Activated naive CD8-positive, alpha-beta T cell (primary cell): ENCODE data around the gene TNK2.

ENCODE experiments used
- H3K27ac Mint-ChIP-seq: one replicate; pipeline ENCODE4 v1.8.0; 2021; ENCODE audit warnings: mixed read lengths
- H3K27me3 Mint-ChIP-seq: one replicate; pipeline ENCODE4 v1.8.0; 2021; ENCODE audit warnings: mixed read lengths
- H3K36me3 Mint-ChIP-seq: one replicate; pipeline ENCODE4 v1.8.0; 2021; ENCODE audit warnings: mixed read lengths
- H3K4me1 Mint-ChIP-seq: one replicate; pipeline ENCODE4 v1.8.0; 2021; ENCODE audit warnings: low read depth, mixed read lengths
- H3K4me3 Mint-ChIP-seq: one replicate; pipeline ENCODE4 v1.8.0; 2021; ENCODE audit warnings: mild to moderate bottlenecking, mixed read lengths
- H3K9me3 Mint-ChIP-seq: one replicate; pipeline ENCODE4 v1.8.0; 2021; ENCODE audit warnings: low read depth, mixed read lengths

The TNK2 gene

DNA sequence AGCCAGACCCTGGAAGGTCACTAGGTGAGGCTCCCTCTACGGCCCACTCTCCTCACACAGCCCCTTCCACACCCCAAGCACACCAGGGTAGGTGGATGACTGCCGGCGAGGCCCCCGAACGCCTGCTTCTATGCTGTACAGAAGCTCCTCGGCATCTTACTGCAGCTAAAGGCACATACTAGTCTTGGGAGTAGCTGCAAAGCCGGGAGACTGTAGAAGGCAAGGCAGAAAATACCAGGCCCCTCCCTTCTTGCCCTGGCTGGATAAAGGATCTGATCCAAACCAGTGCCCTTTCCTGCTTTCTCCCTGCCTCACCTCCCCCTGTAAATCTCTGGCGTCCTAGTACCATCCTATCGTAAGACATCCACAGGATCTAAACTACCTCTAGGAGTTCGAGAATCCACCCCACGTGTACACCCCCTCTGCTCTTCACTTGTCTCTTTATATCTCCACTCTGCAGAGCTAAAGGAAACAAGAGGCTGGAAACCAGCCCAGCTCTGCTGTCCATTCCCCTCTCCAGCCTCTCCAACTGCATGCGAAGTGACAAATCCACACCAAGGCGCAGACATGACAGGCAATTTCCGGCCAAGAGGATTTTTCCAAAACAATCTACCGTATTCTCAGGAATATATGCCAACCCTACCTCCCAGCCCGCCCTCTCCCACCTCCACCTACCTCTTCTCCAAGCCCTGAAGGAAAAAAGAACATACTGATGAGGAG lies 11.8 kb downstream of the TNK2 start:
- Mint-ChIP-seq H3K27me3 (no peaks in the 10 kb centered on the region), H3K27ac (peak overlapping the region; percentile 89), H3K36me3 (no peaks in the 10 kb centered on the region), H3K4me3 (peak overlapping the region; percentile 81), H3K4me1 (peaks cover 56% of the 10 kb centered on the region), H3K9me3 (no peaks in the 10 kb centered on the region)

DNA sequence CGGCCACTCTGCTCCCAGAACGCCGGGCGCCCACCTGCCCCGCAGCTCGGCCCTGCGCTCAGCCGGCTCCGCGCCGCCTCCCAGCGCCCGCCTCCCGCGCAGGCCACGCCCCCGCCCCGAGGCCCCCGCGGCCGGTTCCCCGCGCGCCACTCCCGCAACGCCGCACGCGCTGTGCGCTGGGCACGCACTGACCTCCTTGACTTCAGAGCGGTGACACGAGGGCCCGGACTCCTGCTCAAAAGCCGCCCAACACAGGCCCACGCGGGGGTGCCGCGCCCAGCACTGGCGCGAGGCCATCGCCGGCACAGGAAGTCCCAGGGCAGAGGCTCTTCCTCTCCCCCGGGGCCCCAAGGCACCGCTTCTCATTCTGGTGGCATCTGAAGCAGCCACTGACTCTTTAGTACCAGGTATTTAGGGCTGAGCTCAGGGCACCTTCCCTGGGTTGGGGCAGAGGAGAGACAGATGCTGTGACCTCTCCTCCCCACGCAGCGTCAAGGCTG lies 12.4 kb downstream of the TNK2 start:
- no peaks in the 10 kb centered on the region for H3K27me3 Mint-ChIP-seq
- H3K4me3 Mint-ChIP-seq = peak overlapping the region; percentile 81
- H3K9me3 Mint-ChIP-seq = no peaks in the 10 kb centered on the region
- H3K36me3 Mint-ChIP-seq = no peaks in the 10 kb centered on the region
- peak overlapping the region; percentile 89 for H3K27ac Mint-ChIP-seq
- H3K4me1 Mint-ChIP-seq = peaks cover 50% of the 10 kb centered on the region

DNA sequence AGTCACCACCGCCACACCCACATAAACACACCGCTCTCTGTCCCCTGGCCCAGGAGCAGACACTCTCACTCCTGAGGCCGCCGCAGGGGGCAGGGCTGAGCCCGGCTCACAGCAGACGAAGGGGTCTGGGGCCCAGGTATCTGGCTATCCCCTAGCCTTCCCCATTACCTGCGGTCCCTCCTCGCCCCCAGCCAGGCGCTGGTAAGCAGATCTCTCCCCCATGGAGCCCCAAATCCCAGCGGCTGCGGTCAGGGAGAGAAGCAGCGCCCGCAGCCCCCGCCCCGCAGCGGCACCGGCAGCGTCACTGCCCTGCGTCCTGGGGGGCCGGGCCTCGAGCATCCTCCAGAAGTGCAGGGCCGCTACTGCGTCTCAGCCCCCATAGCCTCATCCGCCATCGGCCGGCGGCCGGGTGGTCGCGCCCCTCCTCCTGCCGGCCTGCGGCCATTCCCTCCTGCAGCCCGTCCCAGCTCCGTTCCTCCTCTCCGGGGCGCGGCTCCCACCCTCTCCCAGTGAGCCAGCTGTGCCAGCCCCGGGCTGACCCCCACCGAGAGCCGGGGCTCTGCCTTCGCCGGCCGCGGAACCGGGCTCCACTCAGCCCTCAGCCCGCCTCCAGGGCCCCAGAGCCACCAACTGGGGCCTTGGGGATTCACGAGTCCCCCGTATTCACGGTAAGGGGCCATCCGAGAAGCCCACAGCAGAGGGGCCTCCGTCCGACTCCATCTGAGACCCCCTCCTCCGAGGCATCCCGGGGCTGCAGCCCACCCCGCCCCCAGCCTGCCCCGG lies 13.1 kb downstream of the TNK2 start:
- Mint-ChIP-seq H3K27me3 (no peaks in the 10 kb centered on the region), H3K27ac (peak overlapping the region; percentile 90), H3K4me3 (peak overlapping the region; percentile 94)

DNA sequence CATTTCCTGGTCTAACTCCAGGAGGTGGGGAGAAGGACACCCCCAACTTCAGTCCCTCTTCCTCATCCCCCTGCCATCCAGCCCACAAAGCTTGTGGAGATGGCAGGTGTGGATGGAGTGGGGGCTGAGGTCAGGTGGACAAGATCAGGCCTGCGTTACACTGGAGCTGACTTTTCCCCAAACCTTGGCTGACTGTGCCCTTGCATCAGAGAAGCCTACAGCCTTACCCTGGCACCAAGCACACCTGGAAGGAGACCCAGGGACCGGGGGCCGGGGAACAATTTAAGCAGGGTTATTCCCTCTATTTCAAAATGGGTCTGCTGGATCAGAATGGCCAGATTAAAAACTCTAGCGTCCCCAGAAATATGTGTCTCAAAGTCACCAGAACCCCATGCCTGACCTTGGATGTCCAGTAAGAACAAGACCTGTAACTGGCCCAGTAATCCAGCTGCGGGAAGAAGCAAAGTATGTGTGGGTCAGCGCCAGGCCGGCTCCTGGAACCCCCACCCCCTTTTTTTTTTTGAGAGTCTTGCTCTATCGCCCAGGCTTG lies 14.4 kb downstream of the TNK2 start:
- Mint-ChIP-seq H3K4me3 (peak overlapping the region; percentile 42), H3K27ac (no peak overlapping the region)

More for the DNA sequence above, 13.1 kb downstream of the TNK2 start:
- Mint-ChIP-seq H3K9me3 (no peaks in the 10 kb centered on the region), H3K36me3 (no peaks in the 10 kb centered on the region), H3K4me1 (peaks cover 44% of the 10 kb centered on the region)

DNA sequence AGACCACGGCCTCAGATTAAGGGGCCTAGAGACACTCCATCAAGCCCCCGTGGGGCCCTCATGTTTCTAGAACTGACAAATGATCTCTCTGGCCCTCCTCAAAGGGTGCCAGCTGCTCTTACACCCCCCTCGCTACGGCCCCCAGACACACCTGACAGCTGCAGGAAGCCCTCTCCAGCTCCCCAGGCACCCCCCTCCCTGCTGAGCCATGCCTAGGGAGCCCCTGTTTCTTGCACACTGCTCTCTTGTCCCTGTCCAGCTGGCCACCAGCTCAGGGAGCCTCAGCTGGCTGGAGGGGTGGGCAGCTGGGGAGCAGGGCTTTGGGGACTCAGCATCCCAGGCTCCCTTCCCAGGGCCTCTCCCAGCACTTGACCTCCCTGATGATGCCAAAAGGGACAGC lies 14.8 kb downstream of the TNK2 start:
- Mint-ChIP-seq H3K4me1 (peaks cover 37% of the 10 kb centered on the region), H3K9me3 (no peaks in the 10 kb centered on the region), H3K27me3 (no peaks in the 10 kb centered on the region), H3K36me3 (no peaks in the 10 kb centered on the region), H3K4me3 (no peak overlapping the region), H3K27ac (no peak overlapping the region)

More for the DNA sequence above, 14.4 kb downstream of the TNK2 start:
- Mint-ChIP-seq H3K4me1 (peaks cover 38% of the 10 kb centered on the region), H3K9me3 (no peaks in the 10 kb centered on the region), H3K36me3 (no peaks in the 10 kb centered on the region), H3K27me3 (no peaks in the 10 kb centered on the region)

DNA sequence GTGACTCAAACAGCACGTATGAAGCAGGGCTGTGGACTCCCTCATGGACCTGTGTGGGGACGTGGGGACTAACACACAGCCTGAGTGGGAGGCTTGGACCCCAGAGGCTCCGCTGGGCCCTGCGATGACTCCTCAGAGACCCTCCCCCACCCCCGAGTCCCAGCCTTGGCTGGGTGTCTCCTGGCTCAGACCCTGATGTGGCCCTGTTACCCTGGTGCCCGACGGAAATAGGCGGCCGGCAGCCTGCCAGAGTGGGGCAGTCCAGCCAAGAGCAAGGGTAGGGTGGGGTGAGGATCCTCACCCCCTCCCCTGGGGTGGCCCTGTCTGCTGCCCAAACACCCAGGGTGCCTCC lies 15.3 kb downstream of the TNK2 start:
- H3K27me3 Mint-ChIP-seq = no peaks in the 10 kb centered on the region
- no peak overlapping the region for H3K27ac Mint-ChIP-seq
- peaks cover 32% of the 10 kb centered on the region for H3K4me1 Mint-ChIP-seq
- no peaks in the 10 kb centered on the region for H3K36me3 Mint-ChIP-seq
- H3K9me3 Mint-ChIP-seq = no peaks in the 10 kb centered on the region
- no peak overlapping the region for H3K4me3 Mint-ChIP-seq

DNA sequence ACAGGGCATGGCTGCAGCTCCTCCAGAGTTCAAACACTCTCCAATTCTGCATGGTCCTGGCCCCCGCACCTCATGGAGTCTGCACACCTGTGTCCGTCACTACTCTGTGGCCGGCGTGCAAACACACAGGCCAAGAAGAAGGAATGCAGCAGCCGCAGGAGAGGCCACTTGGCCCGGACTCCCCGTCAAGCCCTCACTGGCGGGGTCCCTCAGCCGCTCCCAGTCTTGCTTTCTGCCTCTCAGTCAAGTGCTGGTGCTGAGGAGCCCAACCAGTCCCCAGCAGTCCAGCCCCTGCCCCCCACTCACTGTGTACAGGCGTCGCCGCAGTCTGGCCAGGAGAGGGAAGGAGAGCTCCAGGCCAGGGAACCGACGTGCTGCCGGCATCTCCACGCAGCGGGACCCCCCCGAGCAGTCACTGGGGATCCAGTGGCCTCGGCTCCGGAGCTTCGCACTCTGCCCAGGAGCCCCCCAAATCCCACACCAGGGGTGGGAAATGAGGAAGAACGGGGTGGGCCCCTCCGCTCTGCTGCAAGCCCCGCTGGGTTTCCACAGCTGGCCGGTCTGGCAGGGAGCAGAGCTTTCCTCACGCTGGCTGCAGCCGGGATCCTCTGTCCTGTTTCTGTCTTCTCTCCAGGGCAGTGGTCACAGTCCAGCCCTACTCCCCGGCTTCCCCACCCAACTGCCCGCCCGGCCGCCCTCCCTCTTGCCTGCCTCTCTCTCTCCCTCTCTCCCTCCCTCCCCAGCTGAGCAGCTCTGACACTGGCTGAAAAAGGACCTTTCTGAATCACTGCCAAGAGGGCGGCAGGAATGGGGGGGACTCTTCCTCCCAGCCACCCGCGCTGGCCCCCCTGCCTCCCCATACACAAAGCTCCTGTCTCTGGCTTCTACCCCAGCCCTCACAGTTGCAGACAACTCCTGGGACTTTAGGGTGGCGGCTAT lies 16.0 kb downstream of the TNK2 start:
- no peaks in the 10 kb centered on the region for H3K27me3 Mint-ChIP-seq
- no peaks in the 10 kb centered on the region for H3K9me3 Mint-ChIP-seq
- H3K27ac Mint-ChIP-seq = no peak overlapping the region
- H3K4me3 Mint-ChIP-seq = no peak overlapping the region
- H3K4me1 Mint-ChIP-seq = peaks cover 26% of the 10 kb centered on the region
- no peaks in the 10 kb centered on the region for H3K36me3 Mint-ChIP-seq

DNA sequence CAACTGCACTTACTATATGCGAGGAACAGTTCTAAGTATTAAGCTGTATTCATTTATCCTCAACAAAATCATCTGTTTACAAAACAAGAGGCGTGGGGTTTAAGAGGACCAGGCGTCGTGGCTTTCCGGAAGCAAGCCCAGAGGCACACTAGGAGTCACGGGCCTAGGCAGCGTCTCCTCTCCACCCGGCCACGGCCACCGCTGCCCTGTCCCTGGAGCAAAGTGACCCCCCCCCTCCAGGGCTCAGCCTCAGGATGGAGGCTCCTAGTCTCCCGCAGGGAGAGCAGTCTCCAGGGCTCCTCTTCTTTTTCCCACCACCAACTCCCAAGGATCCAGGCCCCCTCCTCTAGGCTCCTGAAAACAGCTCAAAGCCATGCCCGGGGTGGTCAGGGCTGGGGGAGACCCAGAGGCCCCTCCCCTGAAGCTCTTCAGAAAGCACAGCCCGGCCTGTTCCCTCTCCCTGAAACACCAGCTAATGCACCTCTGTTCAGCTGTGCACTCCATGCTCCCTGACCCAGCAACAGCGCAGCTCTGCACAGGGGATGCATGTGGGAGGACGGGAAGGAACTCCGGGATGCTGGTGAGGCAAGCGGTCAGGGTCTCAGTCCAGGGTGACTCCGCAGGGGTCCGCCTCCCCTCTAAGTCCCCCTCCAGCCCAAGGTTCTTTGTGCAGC lies 16.8 kb downstream of the TNK2 start:
- Mint-ChIP-seq H3K4me3 (no peak overlapping the region), H3K9me3 (no peaks in the 10 kb centered on the region), H3K27ac (no peak overlapping the region), H3K36me3 (no peaks in the 10 kb centered on the region), H3K27me3 (no peaks in the 10 kb centered on the region), H3K4me1 (peaks cover 18% of the 10 kb centered on the region)

DNA sequence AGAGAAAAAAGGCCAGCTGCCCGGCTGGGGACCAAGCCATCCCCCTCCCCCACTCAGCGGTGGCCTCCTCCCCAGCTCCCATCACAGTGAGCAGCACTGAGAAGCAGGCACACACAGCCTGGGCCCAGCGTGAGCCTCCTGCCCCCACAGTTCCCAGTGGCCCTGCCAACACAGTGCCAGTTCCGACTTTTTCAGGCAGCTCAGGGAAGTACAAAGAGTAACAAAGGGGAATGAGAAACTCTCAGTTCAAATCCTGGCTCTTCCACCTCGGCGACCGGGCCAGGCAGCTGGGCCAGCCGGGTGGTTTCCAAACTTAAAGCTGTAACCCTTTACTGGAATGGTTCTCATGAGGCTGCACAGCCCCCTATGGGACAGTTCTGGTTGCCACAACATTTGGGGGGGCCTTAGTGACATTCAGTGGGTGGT lies 18.5 kb downstream of the TNK2 start:
- peaks cover 12% of the 10 kb centered on the region for H3K4me1 Mint-ChIP-seq
- H3K27ac Mint-ChIP-seq = no peak overlapping the region
- H3K36me3 Mint-ChIP-seq = no peaks in the 10 kb centered on the region
- H3K9me3 Mint-ChIP-seq = no peaks in the 10 kb centered on the region
- H3K4me3 Mint-ChIP-seq = no peak overlapping the region
- H3K27me3 Mint-ChIP-seq = no peaks in the 10 kb centered on the region

DNA sequence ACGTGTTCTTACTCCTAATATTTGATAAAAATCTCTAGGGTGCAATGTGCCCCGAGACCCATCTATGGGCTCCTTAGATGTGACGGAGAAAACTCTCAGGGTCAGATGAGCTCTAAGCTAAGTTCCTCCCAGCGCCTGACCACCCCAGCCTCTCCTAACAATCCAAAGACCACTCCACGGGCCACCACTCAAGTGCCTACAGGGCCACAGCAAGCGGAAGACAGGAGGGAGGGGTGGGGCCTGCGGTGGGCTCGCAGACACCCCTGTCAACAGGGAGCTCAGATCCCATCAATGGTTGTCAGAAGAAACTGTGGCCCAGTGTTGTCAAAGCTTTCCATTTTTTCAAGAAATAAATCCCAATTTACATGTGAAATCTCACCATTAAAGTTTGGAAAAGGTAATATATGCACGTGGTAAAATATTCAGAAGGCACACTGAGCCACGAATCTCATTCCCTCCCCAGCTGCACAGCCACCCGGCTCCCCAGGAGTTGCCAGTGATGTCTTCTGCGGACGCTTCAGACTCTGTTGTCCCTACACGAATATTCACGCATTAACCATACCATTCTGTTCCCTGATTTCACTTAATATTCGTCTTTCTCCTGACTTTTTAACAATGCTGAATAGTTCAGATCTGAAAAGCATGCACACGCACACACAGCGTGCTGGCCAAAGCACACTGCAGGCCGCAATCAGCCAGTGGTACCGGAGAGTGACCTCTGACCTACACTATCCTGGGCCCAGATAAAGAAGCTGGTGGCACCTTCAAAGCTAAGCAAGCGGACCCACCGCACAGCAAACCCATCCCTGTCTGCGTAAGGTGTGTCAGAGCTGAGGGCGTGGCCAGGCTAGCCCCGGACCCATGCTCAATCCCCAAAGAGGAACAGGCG lies 19.1 kb downstream of the TNK2 start:
- Mint-ChIP-seq H3K27ac (peak overlapping the region; percentile 29), H3K36me3 (no peaks in the 10 kb centered on the region), H3K27me3 (no peaks in the 10 kb centered on the region), H3K4me3 (no peak overlapping the region), H3K9me3 (no peaks in the 10 kb centered on the region), H3K4me1 (peaks cover 7% of the 10 kb centered on the region)

DNA sequence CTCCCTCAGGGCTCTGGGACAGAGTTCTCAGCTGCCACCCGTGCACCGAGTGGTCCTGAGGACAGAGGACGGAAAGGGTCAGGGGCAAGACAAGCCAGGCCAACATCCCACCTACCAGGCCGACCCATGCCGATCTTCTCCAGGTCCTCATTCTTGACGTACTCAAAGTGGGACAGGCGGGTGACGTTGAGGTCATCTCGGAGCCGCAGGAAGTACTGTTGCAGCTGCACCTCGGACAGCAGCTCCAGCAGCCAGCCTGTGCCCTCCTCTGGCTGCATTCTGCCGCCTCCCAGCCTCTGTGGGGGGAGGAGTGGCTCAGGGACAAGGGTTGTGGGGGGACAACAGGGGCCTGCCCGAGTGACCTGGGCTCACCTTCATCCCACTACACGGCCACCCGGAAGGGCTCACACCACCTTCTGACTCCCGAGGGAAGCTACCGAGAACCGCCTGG lies 20.0 kb downstream of the TNK2 start:
- Mint-ChIP-seq H3K27ac (no peak overlapping the region), H3K36me3 (no peaks in the 10 kb centered on the region), H3K27me3 (no peaks in the 10 kb centered on the region), H3K4me1 (peaks cover 5% of the 10 kb centered on the region), H3K9me3 (no peaks in the 10 kb centered on the region), H3K4me3 (no peak overlapping the region)

DNA sequence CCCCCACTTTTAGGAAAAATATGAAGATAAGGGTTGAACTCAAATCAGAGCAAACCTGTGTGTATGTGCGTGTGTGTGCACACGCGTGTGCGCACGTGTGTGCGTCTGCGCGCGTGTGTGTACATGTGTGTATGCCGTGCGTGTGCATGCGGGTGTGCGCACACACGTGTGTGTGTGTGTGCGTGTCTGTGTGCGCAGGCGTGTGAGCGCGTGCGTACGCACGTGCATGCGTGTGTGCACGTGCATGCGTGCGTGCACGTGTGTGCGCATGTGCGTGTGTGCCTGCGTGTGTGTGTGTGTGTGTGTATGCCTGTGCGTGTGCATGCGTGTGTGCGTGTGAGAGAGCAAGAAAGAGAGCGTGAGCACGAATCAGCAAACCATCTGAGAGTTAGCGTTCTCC lies 20.7 kb downstream of the TNK2 start:
- no peak overlapping the region for H3K27ac Mint-ChIP-seq
- no peaks in the 10 kb centered on the region for H3K9me3 Mint-ChIP-seq
- H3K4me1 Mint-ChIP-seq = peaks cover 5% of the 10 kb centered on the region
- H3K4me3 Mint-ChIP-seq = no peak overlapping the region
- H3K36me3 Mint-ChIP-seq = no peaks in the 10 kb centered on the region
- no peaks in the 10 kb centered on the region for H3K27me3 Mint-ChIP-seq
